Large intestine (tissue), 3 donors: ENCODE data around the gene FSTL1. TPM values are rescaled to one million over a fixed set of nuclear protein-coding genes. Genes with fewer than 3 reads are reported as not detected.

Experiments
- DNase-seq, 2 donors: peaks; one replicate each; pipeline versions ENCODE4 v3.0.0 to v3.0.0-alpha.2; 2013
- H3K27ac ChIP-seq: one replicate; pipeline ENCODE4 v1.5.1; 2013; ENCODE audit warnings: low read length
- H3K27me3 ChIP-seq: 2 replicates; pipeline ENCODE4 v1.6.1; 2013; ENCODE audit warnings: low read length; ENCODE audit not compliant: control insufficient read depth, insufficient read depth
- H3K36me3 ChIP-seq: 2 replicates; pipeline ENCODE4 v1.6.1; 2013; ENCODE audit warnings: low read length; ENCODE audit not compliant: control insufficient read depth, insufficient read depth
- H3K4me1 ChIP-seq: one replicate; pipeline ENCODE4 v1.6.1; 2013; ENCODE audit warnings: low read length; ENCODE audit not compliant: control insufficient read depth, insufficient read depth
- H3K4me3 ChIP-seq: one replicate; pipeline ENCODE4 v1.5.1; 2013; ENCODE audit warnings: low read length
- H3K9me3 ChIP-seq: one replicate; pipeline ENCODE4 v1.6.1; 2013; ENCODE audit warnings: mild to moderate bottlenecking, low read depth, low read length, moderate library complexity; ENCODE audit not compliant: control insufficient read depth
- WGBS: methylation state at CpG from one replicate; pipeline ENCODE4 v1.1.5; 2013; ENCODE audit warnings: low lambda C conversion rate; ENCODE audit not compliant: insufficient coverage; 5-methylcytosine and 5-hydroxymethylcytosine counted together
- polyA plus RNA-seq: library from polyadenylated mRNA; unstranded; fragments of 120-200 nt; gene quantifications from one replicate; pipeline ENCODE4 v1.2.1, GENCODE V29; 2013

Gene FSTL1
- polyA plus RNA-seq, 1 donor: 190 TPM

- Histone ChIP-seq H3K4me1 (peaks cover 10% of the 10 kb centered on the region), H3K9me3 (no peaks in the 10 kb centered on the region), H3K36me3 (peaks cover 4% of the 10 kb centered on the region), H3K27ac (no peak overlapping the region), H3K4me3 (no peak overlapping the region), H3K27me3 (peaks cover under 1% of the 10 kb centered on the region)
- DNase-seq: no peak
- WGBS: 20% methylated on average over 1 of the region's 4 CpGs
Measured at GRCh38 chr3:120441776-120442175, 9.0 kb downstream of the FSTL1 start.

- Histone ChIP-seq H3K36me3 (peaks cover 4% of the 10 kb centered on the region), H3K4me3 (no peak overlapping the region), H3K27me3 (no peaks in the 10 kb centered on the region), H3K9me3 (no peaks in the 10 kb centered on the region), H3K4me1 (peaks cover 10% of the 10 kb centered on the region), H3K27ac (no peak overlapping the region)
- WGBS: no CpG with 5 or more reads among the region's 3 CpGs
- no peak for DNase-seq
Measured at GRCh38 chr3:120440762-120441161, 10.0 kb downstream of the FSTL1 start.

DNA sequence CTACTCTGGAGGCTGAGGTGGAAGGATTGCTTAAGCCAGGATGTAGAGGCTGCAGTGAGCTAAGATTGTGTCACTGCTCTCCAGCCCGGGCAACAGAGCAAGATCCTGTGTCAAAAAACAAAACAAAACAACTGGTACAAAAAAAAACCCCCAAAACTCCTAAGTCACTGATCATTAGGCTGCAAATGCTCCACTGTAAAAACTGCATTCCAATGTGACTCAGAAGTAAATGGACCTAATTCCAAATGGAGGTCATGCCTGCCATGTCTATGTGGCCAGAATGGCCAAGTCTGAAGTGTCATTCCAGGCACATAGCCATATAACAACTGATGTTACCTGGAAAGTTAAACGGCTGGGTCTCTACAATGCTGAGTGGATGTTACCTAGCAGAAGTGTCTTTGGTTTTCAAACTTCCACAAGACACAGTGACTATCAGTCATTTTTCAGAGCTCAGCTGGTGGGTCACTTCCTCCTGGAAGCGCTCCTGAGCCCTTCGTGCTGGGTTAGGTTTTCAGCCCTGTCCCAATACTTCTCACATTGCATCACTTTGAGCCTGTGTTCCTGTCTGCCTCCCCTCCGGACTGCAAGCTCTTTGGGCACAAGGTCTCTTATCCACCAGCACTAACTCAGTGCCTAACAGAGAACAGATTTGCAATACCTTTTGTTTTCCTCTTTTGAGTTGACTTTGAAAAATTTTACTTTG is 10.6 kb downstream of the FSTL1 start:
- Histone ChIP-seq H3K4me3 (no peak overlapping the region), H3K27ac (no peak overlapping the region), H3K4me1 (peaks cover 11% of the 10 kb centered on the region), H3K27me3 (no peaks in the 10 kb centered on the region), H3K36me3 (peaks cover 4% of the 10 kb centered on the region), H3K9me3 (no peaks in the 10 kb centered on the region)
- DNase-seq: no peak
- 100% methylated on average over 2 of the region's 5 CpGs for WGBS

DNA sequence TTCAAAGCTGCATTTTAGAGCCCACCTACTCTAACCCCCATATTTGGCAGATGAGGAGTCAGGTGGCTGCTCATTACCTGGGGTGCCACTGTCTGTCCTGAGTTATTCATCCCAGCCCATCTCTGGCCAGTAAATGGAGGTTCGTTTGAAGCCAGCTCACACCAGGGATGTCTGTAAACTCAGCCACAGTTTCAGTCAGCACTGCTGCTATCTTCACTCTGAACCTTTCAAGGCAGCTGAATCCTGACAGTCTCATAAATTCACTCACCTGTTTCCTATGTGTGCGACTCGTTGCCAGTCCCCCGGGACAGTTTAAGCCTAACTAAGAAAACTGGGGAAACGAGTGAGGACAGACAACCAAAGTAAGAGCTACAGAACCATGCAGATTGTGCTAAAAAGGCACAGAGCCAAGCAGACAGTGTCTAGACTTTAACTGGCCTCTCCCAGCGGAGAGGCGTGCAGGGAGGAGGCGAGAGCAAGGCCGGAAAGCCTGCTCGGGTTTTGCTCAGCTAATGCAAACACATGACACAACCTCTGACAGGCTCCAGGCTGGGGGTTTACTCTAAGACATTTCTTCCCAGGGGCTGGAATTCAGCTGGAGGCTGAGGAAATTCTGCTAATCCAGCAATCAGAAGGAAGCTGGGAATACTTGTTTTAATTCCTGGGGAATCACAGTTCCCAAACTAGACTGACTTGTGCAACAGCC is 12.0 kb downstream of the FSTL1 start:
- H3K27ac ChIP-seq: peak overlapping the region; percentile 47
- H3K4me3 ChIP-seq: no peak overlapping the region
- 50% methylated on average over 2 of the region's 10 CpGs for WGBS
- no peaks in the 10 kb centered on the region for H3K27me3 ChIP-seq
- peaks cover 4% of the 10 kb centered on the region for H3K36me3 ChIP-seq
- peaks cover 11% of the 10 kb centered on the region for H3K4me1 ChIP-seq
- no peaks in the 10 kb centered on the region for H3K9me3 ChIP-seq
- peak; percentile 59 to 68 for DNase-seq

DNA sequence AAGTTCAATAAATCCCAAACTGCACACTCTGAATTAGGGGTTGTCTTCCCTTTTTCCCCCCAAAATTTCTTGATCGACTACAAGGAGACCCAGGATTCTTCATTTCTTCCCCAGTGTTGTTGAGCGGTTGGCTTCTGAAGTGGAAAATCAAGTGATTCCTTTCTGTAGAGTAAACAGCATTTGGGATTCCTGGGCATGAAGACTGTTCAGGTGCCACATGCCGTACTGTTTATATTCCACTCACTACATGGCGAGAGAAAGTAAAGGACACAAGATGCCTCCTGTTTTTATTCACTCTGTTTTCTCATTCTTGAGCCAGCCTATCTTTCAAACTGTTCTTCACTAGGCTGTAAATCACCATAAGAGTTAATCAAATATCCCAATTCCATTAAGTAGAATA is 12.6 kb downstream of the FSTL1 start:
- 80% methylated on average over 2 of the region's 4 CpGs for WGBS
- H3K4me1 ChIP-seq: peaks cover 11% of the 10 kb centered on the region
- no peak for DNase-seq

GRCh38 chr3:120437559-120437958 is 13.2 kb downstream of the FSTL1 start:
- no CpG with 5 or more reads among the region's 2 CpGs for WGBS
- Histone ChIP-seq H3K27me3 (no peaks in the 10 kb centered on the region), H3K9me3 (no peaks in the 10 kb centered on the region), H3K36me3 (peaks cover 4% of the 10 kb centered on the region), H3K4me3 (no peak overlapping the region), H3K4me1 (peaks cover 11% of the 10 kb centered on the region), H3K27ac (no peak overlapping the region)
- no peak for DNase-seq

More for the DNA sequence above, 12.6 kb downstream of the FSTL1 start:
- Histone ChIP-seq H3K27ac (peak overlapping the region; percentile 47), H3K36me3 (peaks cover 4% of the 10 kb centered on the region), H3K27me3 (no peaks in the 10 kb centered on the region), H3K4me3 (no peak overlapping the region), H3K9me3 (no peaks in the 10 kb centered on the region)

DNA sequence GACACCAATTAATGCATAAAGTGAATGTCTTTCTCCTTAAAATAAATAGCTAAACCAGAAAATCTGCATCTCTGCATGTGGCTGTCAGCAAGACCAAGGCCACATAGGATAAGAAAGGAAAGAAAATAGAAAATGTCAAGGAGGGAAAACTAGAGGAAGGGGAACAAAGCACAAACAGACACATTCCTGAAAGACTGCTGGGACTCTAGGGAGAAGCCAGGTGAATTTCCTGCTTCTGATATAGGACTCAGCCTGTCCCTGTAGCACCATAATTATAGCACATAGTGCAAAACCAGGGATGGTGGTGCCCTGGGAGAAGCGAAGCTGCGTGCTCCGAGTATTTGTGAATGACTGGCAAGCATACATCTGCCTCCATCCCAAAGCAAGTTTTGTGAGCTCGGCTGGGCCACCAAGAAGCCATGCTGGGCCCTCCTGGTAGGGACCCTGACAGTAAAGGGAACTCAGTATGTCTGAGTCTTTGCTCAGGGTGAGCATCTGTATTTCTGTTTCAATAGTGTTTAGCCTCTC is 14.2 kb downstream of the FSTL1 start:
- DNase-seq: no peak
- Histone ChIP-seq H3K36me3 (peaks cover 4% of the 10 kb centered on the region), H3K4me3 (no peak overlapping the region), H3K9me3 (no peaks in the 10 kb centered on the region), H3K4me1 (peaks cover 11% of the 10 kb centered on the region), H3K27ac (no peak overlapping the region), H3K27me3 (no peaks in the 10 kb centered on the region)
- WGBS: no CpG with 5 or more reads among the region's 4 CpGs

- H3K4me3 ChIP-seq: no peak overlapping the region
- peaks cover 7% of the 10 kb centered on the region for H3K36me3 ChIP-seq
- no peaks in the 10 kb centered on the region for H3K27me3 ChIP-seq
- H3K9me3 ChIP-seq: no peaks in the 10 kb centered on the region
- WGBS: 67% methylated on average over 1 of the region's 4 CpGs
- no peak for DNase-seq
- peaks cover 11% of the 10 kb centered on the region for H3K4me1 ChIP-seq
- H3K27ac ChIP-seq: no peak overlapping the region
Measured at GRCh38 chr3:120435621-120436020, 15.2 kb downstream of the FSTL1 start.

GRCh38 chr3:120433662-120434331 is 17.0 kb downstream of the FSTL1 start:
- Histone ChIP-seq H3K4me1 (peaks cover 5% of the 10 kb centered on the region), H3K4me3 (no peak overlapping the region), H3K27me3 (no peaks in the 10 kb centered on the region), H3K9me3 (no peaks in the 10 kb centered on the region), H3K27ac (no peak overlapping the region), H3K36me3 (peaks cover 16% of the 10 kb centered on the region)
- no peak for DNase-seq
- WGBS: 50% methylated on average over 1 of the region's 4 CpGs

GRCh38 chr3:120432150-120432860 is 18.5 kb downstream of the FSTL1 start:
- Histone ChIP-seq H3K27me3 (no peaks in the 10 kb centered on the region), H3K9me3 (no peaks in the 10 kb centered on the region), H3K36me3 (peaks cover 19% of the 10 kb centered on the region), H3K27ac (peak overlapping the region; percentile 46), H3K4me3 (no peak overlapping the region), H3K4me1 (peaks cover 2% of the 10 kb centered on the region)
- no CpG with 5 or more reads among the region's 4 CpGs for WGBS
- DNase-seq: peak in 1 of 2 donors; percentile 49
